ENCODE measurements around the gene IFNGR2. TPM values are rescaled to one million over a fixed set of nuclear protein-coding genes. Genes with fewer than 3 reads are reported as not detected.
"Not testable (repeated sequence)": the region's sequence is repeated elsewhere in the genome, so short reads cannot be mapped to it uniquely, and the experiment has no call there.

Gene IFNGR2
- total RNA-seq, 2 donors from 2014 or later, result 47.3 TPM

DNA sequence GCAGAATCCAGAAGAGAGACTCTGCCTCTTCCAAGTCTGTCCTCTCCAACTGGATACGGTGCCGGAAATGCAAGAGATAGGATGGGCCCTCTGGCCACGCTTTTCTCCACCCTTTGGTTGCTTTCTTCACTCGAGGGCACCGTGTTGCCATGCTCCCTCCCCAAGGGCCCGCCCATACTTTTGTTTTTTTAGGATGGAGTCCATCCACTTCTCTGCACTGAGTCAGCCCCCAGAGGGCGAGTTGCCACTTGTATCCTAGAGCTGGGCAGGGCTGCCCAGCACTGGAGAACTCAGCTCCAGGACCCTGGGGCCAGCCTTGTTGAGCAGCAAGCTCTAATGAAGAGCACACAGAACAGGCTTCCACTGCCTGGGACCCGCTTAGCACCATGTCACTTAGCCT, 25.5 kb downstream of the IFNGR2 start:
- DNase-seq, result no peak
- peak; percentile 52 to 74 for ATAC-seq
- intact Hi-C loops (cut with DNase I), result no loop called here

GRCh38 chr21:33430858-33431257, 27.6 kb downstream of the IFNGR2 start:
- intact Hi-C loops (cut with DNase I), result no loop called here
- DNase-seq, result no peak
- no peak for ATAC-seq

GRCh38 chr21:33432496-33432895, 29.3 kb downstream of the IFNGR2 start:
- DNase-seq, result no peak
- intact Hi-C loops (cut with DNase I), result no loop called here

DNA sequence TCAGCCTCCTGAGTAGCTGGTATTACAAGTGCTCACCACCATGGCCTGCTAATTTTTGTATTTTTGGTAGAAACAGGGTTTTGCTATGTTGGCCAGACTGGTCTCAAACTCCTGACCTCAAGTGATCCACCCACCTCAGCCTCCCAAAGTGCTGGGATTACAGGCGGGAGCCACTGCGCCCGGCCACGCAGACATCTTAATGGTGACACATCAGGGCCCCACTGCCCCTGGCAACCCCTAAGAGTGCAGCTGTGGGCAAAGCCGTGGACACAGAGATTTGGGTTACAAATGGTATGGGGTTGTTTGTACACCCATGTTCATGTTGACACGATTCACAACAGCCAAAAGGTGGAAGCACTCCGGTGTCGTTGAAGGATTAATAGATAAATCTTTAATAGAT, 29.8 kb downstream of the IFNGR2 start:
- intact Hi-C loops (cut with DNase I), result no loop called here
- ATAC-seq (no peak), DNase-seq (no peak)

More at GRCh38 chr21:33432496-33432895, 29.3 kb downstream of the IFNGR2 start:
- ATAC-seq, result no peak

- DNase-seq (no peak), ATAC-seq (peak; percentile 28 to 38)
- intact Hi-C loops (cut with DNase I), result no loop called here
These were observed 30.4 kb downstream of the IFNGR2 start for GRCh38 chr21:33433425-33434114.

DNA sequence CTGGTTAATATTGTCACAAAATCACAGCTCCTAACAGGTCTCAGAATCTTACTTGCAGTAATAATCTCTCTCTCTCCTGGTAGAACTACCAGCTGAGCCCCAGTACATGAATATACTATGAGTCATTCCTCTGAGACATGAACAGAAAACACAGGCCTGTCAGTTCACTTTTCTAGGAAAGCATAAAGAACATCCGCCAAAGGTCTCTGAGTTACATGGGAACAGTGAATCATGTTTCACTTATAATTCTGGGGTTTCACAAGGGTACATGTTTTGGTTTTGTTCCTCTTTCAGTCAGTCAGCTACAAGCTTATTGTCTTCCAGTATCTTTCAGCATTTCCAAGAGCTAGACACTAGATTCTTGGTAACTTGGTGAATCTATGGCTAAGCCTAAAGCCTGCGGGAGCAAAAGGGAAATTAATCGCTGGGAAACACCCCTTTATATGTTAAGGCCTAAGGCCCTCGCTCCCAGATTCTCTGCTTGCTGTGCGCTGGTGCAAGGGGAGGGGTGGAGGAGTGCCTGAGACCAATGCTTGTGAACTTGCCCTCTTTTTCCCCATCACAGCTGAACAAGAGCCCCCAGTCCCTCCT, 31.7 kb downstream of the IFNGR2 start:
- intact Hi-C loops (cut with DNase I), result no loop called here
- no peak for DNase-seq

GRCh38 chr21:33437140-33437539, 33.9 kb downstream of the IFNGR2 start:
- no peak for DNase-seq
- intact Hi-C loops (cut with DNase I), result no loop called here
- no peak for ATAC-seq

More for the DNA sequence above, 31.7 kb downstream of the IFNGR2 start:
- ATAC-seq, result peak; percentile 55 to 93

DNA sequence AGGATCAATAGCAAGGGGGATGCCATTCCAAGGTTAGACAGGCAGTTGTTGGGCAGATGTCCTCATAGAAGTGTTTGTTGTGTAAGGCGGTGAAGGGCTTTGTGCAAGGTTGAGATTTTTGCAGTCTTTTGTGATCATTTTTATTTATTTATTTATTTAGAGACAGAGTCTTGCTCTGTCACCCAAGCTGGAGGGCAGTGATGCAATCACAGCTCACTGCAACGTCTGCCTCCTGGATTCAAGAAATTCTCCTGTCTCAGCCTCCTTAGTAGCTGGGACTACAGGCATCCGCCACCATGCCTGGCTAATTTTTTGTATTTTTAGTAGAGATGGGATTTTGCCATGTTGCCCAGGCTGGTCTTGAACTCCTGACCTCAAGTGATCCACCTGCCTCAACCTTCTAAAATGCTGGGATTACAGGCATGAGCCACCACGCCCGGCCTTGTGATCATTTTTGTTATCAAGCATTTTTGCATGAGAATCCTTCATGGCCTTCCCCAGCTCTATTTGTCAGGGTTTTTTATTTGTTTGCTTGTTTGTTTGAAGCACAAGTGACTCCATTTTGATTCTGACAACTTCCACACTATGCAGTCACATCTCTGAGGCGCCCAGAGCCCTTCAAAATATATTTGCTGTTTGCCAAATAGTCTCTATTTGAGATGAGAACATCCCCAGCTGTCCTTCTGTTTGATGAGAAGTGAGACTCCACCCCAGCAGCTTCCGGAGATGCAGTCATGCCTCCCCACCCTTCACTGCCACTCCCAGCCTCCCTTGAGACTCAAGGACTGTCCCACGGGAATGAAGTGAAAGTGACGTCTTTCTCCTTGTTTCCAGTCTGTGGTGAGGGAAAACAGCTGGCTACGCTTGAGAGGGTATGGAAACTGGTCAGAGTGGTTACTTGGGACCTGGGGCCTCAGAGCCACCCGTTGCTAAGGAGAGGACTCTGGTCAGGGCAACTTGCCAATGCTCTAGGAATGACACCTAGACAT, 38.6 kb downstream of the IFNGR2 start:
- ATAC-seq (peak; percentile 33 to 61), DNase-seq (peak; percentile 58)
- intact Hi-C loops (cut with DNase I), result loop anchor here (2.0 to 10.0 kb wide), 3 partner anchors 237 to 597 kb away; no protein-coding TSS in a partner anchor

DNA sequence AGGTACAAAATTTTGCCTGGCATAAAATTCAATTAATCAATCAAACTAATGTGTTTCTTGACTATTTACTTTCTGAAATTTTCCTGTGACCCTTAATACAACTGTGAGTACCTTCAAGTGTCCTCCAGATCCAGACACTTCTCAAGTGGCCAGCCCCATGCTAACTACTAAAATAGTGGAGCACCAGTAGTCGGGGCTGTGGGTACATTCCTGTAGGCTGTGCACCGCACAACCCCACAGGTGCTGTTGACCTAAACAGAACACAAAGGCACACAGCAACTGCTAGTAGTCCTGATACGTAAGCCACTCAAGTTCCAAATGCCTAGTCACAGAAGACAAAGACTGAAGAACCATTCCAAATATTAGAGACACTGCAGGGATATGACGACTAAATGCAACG, 40.0 kb downstream of the IFNGR2 start:
- intact Hi-C loops (cut with DNase I), result loop anchor here (2.0 to 10.0 kb wide), 3 partner anchors 238 to 598 kb away; no protein-coding TSS in a partner anchor
- DNase-seq (no peak), ATAC-seq (no peak)

GRCh38 chr21:33444499-33444898, 41.3 kb downstream of the IFNGR2 start:
- ATAC-seq, result no peak
- intact Hi-C loops (cut with DNase I), result loop anchor here (10.0 kb wide), 2 partner anchors 240 to 600 kb away; no protein-coding TSS in a partner anchor
- DNase-seq, result no peak

DNA sequence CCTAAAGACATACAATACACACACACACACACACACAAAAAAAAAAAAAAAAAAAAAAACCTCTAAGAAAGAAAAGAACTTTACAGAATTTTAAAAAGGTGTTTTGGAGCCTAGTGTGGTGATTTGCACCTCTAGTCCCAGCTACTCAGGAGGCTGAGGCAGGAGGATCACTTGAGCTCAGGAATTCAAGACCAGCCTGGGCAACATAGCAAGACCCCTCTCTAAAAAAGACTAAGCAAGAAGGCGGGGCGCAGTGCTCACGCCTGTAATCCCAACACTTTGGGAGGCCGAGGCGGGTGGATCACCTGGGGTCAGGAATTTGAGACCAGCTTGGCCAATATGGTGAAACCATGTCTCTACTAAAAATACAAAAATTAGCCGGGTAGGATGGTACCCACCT, 43.4 kb downstream of the IFNGR2 start:
- not testable (repeated sequence) for ATAC-seq, DNase-seq
- intact Hi-C loops (cut with DNase I), result loop anchor here (10.0 kb wide), 2 partner anchors 242 to 602 kb away; no protein-coding TSS in a partner anchor

- ATAC-seq (no peak), DNase-seq (no peak)
- intact Hi-C loops (cut with DNase I), result loop anchor here (10.0 kb wide), 2 partner anchors 245 to 605 kb away; no protein-coding TSS in a partner anchor
These were observed 46.4 kb downstream of the IFNGR2 start for GRCh38 chr21:33449616-33450015.

DNA sequence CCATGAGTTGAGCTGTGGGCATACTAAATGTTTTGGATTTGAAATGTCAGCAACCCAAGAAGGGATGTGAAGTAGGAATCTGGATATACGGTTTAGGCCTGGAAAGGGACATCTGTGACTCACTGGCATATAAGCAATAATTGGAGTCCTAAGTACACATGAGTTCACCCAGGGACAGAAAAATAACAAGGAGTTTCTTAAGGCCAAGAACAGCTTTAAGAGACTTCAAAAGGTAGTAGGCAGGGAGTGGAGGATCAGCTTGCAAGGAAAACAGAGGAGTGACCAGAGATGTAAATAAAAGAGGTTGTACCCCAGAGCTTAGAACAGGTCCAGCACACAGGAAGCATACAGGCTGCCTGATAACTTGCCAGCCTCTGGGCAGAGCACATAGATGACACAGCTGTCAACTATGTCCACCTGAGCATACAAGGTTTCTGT, 48.4 kb downstream of the IFNGR2 start:
- intact Hi-C loops (cut with DNase I), result no loop called here
- ATAC-seq, result no peak
- no peak for DNase-seq

- no peak for ATAC-seq
- intact Hi-C loops (cut with DNase I), result no loop called here
- DNase-seq, result no peak
These were observed 49.1 kb downstream of the IFNGR2 start for GRCh38 chr21:33452362-33452761.

DNA sequence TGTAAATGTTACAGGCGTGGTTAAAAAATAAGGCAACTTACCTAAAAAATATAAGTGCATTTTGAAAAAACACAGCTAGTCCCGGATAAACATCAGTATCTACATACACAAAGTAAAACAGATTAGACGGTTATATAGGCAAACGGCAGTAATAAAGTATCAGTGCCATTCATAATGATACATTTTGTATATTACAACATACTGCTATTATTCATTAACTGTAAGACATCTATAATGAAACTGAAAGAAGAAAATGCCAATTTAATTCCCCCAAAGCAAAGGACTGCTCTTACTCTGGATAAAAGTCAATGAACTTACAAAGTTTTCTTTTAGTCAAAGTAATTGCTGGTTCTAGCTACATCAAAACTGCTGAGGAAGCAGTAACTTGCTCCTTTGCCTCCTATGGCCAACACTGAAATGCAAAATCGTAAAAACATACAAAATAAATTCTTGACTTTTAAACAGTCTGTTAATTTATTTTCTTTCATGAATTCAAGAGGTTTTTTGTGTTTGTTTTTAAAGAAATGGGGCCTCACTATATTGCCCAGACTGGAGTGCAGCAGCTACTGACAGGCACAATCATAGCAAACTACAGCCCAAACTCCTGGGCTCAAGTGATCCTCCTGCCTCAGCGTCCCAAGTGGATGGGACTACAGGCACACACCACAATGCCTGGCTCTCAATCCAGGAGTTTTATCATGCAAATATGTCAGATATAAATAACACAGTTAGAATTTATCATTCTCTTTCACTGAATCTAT, 52.7 kb downstream of the IFNGR2 start:
- intact Hi-C loops (cut with DNase I), result no loop called here
- DNase-seq (no peak), ATAC-seq (no peak)

GRCh38 chr21:33458861-33459260, 55.6 kb downstream of the IFNGR2 start:
- ATAC-seq (no peak), DNase-seq (no peak)

GRCh38 chr21:33461538-33462250, 58.5 kb downstream of the IFNGR2 start:
- intact Hi-C loops (cut with DNase I), result no loop called here
- ATAC-seq (no peak), DNase-seq (no peak)

More at GRCh38 chr21:33458861-33459260, 55.6 kb downstream of the IFNGR2 start:
- intact Hi-C loops (cut with DNase I), result no loop called here

- ATAC-seq; intact Hi-C loops (cut with DNase I); DNase-seq: not testable (repeated sequence)
These were observed 66.0 kb downstream of the IFNGR2 start for GRCh38 chr21:33469183-33469582.

Measured in left cardiac atrium (tissue), 4 donors.